Heart left ventricle (tissue), 16 donors: ENCODE data around the gene ATG2A. TPM values are rescaled to one million over a fixed set of nuclear protein-coding genes. Genes with fewer than 3 reads are reported as not detected.

Experiments
- ATAC-seq, 4 donors: fragments of 200-7000 bp; cut with Tn5 transposase; one replicate each; pipeline ENCODE4 v1.9.1; 2020 to 2022; ENCODE audit warnings: moderate library complexity in 4 of 4, mild to moderate bottlenecking in 3 of 4, moderate number of reproducible peaks in 1 of 4
- DNase-seq, 5 donors: peaks; one replicate each; pipeline ENCODE4 v3.0.0-alpha.2; 2020
- H3K27ac ChIP-seq, 12 donors: fragments of 200-600 bp; sonication (generic) in 4 of 12; one replicate each; pipeline versions ENCODE4 v1.5.0 to v1.8.0; 2016 to 2022; ENCODE audit warnings: mild to moderate bottlenecking in 2 of 12
- H3K27me3 ChIP-seq, 9 donors: fragments of 200-600 bp; sonication (generic) in 2 of 9; one replicate each; pipeline versions ENCODE4 v1.5.1 to v1.8.0; 2016 to 2022; ENCODE audit warnings: mild to moderate bottlenecking in 3 of 9
- H3K36me3 ChIP-seq, 9 donors: fragments of 200-600 bp; sonication (generic) in 2 of 9; one replicate each; pipeline versions ENCODE4 v1.5.0 to v1.8.0; 2018 to 2022; ENCODE audit warnings: mild to moderate bottlenecking in 2 of 9
- H3K4me1 ChIP-seq, 12 donors: fragments of 200-600 bp; sonication (generic) in 4 of 12; one replicate each; pipeline versions ENCODE4 v1.5.0 to v1.8.0; 2016 to 2022; ENCODE audit warnings: mild to moderate bottlenecking in 3 of 12
- H3K4me3 ChIP-seq, 12 donors: fragments of 200-600 bp; sonication (generic) in 4 of 12; one replicate each; pipeline versions ENCODE4 v1.5.0 to v1.8.0; 2017 to 2022; ENCODE audit warnings: mild to moderate bottlenecking in 9 of 12, moderate library complexity in 4 of 12
- H3K9me3 ChIP-seq, 12 donors: fragments of 200-600 bp; sonication (generic) in 4 of 12; one replicate each; pipeline versions ENCODE4 v1.5.0 to v1.8.0; 2016 to 2022; ENCODE audit warnings: mild to moderate bottlenecking in 1 of 12
- CTCF ChIP-seq, 12 donors: fragments of 200-600 bp; sonication (generic) in 4 of 12; IDR thresholded peaks; one replicate each; pipeline versions ENCODE4 v1.5.0 to v1.8.0; 2018 to 2022; ENCODE audit warnings: antibody characterized with exemption in 12 of 12, mild to moderate bottlenecking in 5 of 12
- POLR2A ChIP-seq, 2 donors: fragments of 450-650 bp; IDR thresholded peaks; one replicate each; pipeline ENCODE4 v1.6.1; 2017; ENCODE audit warnings: antibody characterized with exemption in 2 of 2, mild to moderate bottlenecking in 2 of 2, moderate library complexity in 2 of 2
- WGBS, 4 donors: extraction: QIAGEN DNeasy Blood & Tissue Kit in 2 of 4; methylation state at CpG; one replicate each; pipeline versions ENCODE4 v1.1.5 to v1.1.7; 2013 to 2018; 5-methylcytosine and 5-hydroxymethylcytosine counted together
- intact Hi-C, 10 donors: fragments of 100-400 bp; cut with DNase I; formaldehyde crosslinking; loops; one replicate each; pipeline versions ENCODE4 v1.11.1 to v1.14.2; 2022
- polyA plus RNA-seq, 2 donors: library from polyadenylated mRNA; stranded (reverse); fragments of 200-250 nt; gene quantifications; one replicate each; pipeline ENCODE4 v1.2.3, GENCODE V29; 2013
- total RNA-seq, 9 donors: library from RNA; depleted of rRNA in 2 of 9; stranded (reverse); fragments of >200 nt in 2 of 9; fragmentation: NEBNext Ultra II Directional in 3 of 9; extraction: Animal tissue kit (Norgen Biotek cat#: 25700) in 3 of 9; gene quantifications; one replicate each; pipeline versions ENCODE4 v1.1.0 to v1.2.4, GENCODE V29; 2016 to 2023
- donor health status: ischemic (EF 13 %, LVEDD 7.1; RV severe dilation, severe dysfunction).
- donor health status: healthy with polysubstance abuse.
- donor health status: DM: no; HTN: yes; CAD: no.
- donor health status: DM: no; HTN: no; CAD: no.
- donor health status: ischemic (EF 25% LVEDD 6.9; RV normal size, moderate dysfunction).
- donor health status: ischemic (EF 25% LVEDD 5.7; RV mildly dilated, moderate dysfunction).
- donor health status: healthy.
- donor health status: DM: yes; HTN: yes; CAD: no.
- donor health status: ischemic (EF 35%, LVEDD 5.7; RV mildly dilated, moderate dysfunction).
- donor health status: nonischemic (EF 11% LVEDD 7.7; RV severe dilation, severe dysfunction).
- donor health status: DM: yes; HTN: yes; CAD: no.
- donor health status: PGD.
- donor health status: ischemic (EF 29% LVEDD 5.4; RV normal size, mild dysfunction).
- donor health status: nonischemic (EF 23%, LVEDD 6.1; RV moderate dilation, normal function).

Gene ATG2A
- total and polyA plus RNA-seq, 11 donors, result 11.4 to 38.5 (median 16.1) TPM

- TF ChIP-seq POLR2A (IDR thresholded peaks at IDR 0.05) (no peak), CTCF (IDR thresholded peaks at IDR 0.05) (no peak)
- no peak for ATAC-seq
- H3K36me3 ChIP-seq, result peaks cover 0 to 35% (median 26%) of the 10 kb centered on the region in 9 donors
- intact Hi-C loops, result no loop called here
- no peaks in the 10 kb centered on the region for H3K9me3 ChIP-seq
- 70 to 76% (median 75%) methylated on average over 4 of the region's 4 CpGs for WGBS, 4 donors
- H3K4me1 ChIP-seq, result no peaks in the 10 kb centered on the region
- H3K27ac ChIP-seq, result no peak overlapping the region
- DNase-seq, result no peak
- no peak overlapping the region for H3K4me3 ChIP-seq
- no peaks in the 10 kb centered on the region for H3K27me3 ChIP-seq
These were observed 19.5 kb upstream of the ATG2A start for GRCh38 chr11:64936539-64936938.

GRCh38 chr11:64935359-64936081 is 18.5 kb upstream of the ATG2A start, which contains the start of gene GPHA2:
Gene GPHA2 (minus strand): TSS chr11:64935893. CDS start chr11:64935460, 433 bp downstream.
- peaks cover 0 to 45% (median 37%) of the 10 kb centered on the region in 9 donors for H3K36me3 ChIP-seq
- TF ChIP-seq CTCF (IDR thresholded peaks at IDR 0.05), result no peak
- TF ChIP-seq POLR2A (IDR thresholded peaks at IDR 0.05), result no peak
- DNase-seq (no peak), ATAC-seq (peak in 2 of 4 donors; percentile 17 to 28)
- no peaks in the 10 kb centered on the region for H3K4me1 ChIP-seq
- H3K9me3 ChIP-seq, result no peaks in the 10 kb centered on the region
- no peak within 1 kb of the TSS for H3K4me3 ChIP-seq
- no peak within 1 kb of the TSS for H3K27ac ChIP-seq
- no peaks in the 10 kb centered on the region for H3K27me3 ChIP-seq
- intact Hi-C loops, result no loop called here
- 68 to 74% (median 71%) methylated on average over 11 to 14 of the region's 14 CpGs for WGBS, 4 donors

GRCh38 chr11:64934682-64935358 is 17.8 kb upstream of the ATG2A start:
- Histone ChIP-seq H3K36me3 (peaks cover 0 to 52% (median 44%) of the 10 kb centered on the region in 9 donors), H3K27me3 (no peaks in the 10 kb centered on the region), H3K4me3 (no peak overlapping the region), H3K27ac (no peak overlapping the region), H3K4me1 (no peaks in the 10 kb centered on the region), H3K9me3 (no peaks in the 10 kb centered on the region)
- no peak for DNase-seq
- intact Hi-C loops, result no loop called here
- ATAC-seq, result peak in 2 of 4 donors; percentile 18 to 27
- WGBS, 4 donors, result 75 to 83% (median 81%) methylated on average over 21 to 27 of the region's 27 CpGs
- TF ChIP-seq POLR2A (IDR thresholded peaks at IDR 0.05) (no peak), CTCF (IDR thresholded peaks at IDR 0.05) (no peak)

GRCh38 chr11:64933935-64934681 is 17.1 kb upstream of the ATG2A start:
- ATAC-seq (peak in 1 of 4 donors; percentile 6), DNase-seq (no peak)
- H3K4me3 ChIP-seq, result no peak overlapping the region
- TF ChIP-seq POLR2A (IDR thresholded peaks at IDR 0.05), result no peak
- TF ChIP-seq CTCF (IDR thresholded peaks at IDR 0.05), result no peak
- intact Hi-C loops, result no loop called here
- peaks cover 0 to 59% (median 51%) of the 10 kb centered on the region in 9 donors for H3K36me3 ChIP-seq
- no peaks in the 10 kb centered on the region for H3K4me1 ChIP-seq
- no peaks in the 10 kb centered on the region for H3K9me3 ChIP-seq
- WGBS, 4 donors, result 89 to 95% (median 90%) methylated on average over 8 to 10 of the region's 10 CpGs
- H3K27ac ChIP-seq, result no peak overlapping the region
- H3K27me3 ChIP-seq, result no peaks in the 10 kb centered on the region
